Erythroblast (primary cell): Measurements from ENCODE around the gene STRADB.

Source experiments
- GATA1 ChIP-seq: IDR thresholded peaks from 2 replicates; pipeline ENCODE4 v1.6.1; 2011; ENCODE audit warnings: low read depth, mild to moderate bottlenecking, control low read depth, low read length, moderate library complexity
- POLR2A ChIP-seq: IDR thresholded peaks from 2 replicates; pipeline ENCODE4 v1.6.1; 2011; ENCODE audit warnings: mild to moderate bottlenecking, low read length

GRCh38 chr2:201520201-201520600, 68.7 kb downstream of the STRADB start:
- TF ChIP-seq POLR2A = no peak
- TF ChIP-seq GATA1 = no peak
